ENCODE measurements around the gene PTGDS.

- TF ChIP-seq POLR2A (IDR thresholded peaks at IDR 0.05; ENCODE audit: low read depth, low read length): no peak
- no peak for TF ChIP-seq SPI1 (IDR thresholded peaks at IDR 0.05; ENCODE audit: low read depth, low read length)
- TF ChIP-seq POLR2AphosphoS5 (IDR thresholded peaks at IDR 0.05; ENCODE audit: low read depth, low read length): no peak
- TF ChIP-seq TAF1 (IDR thresholded peaks at IDR 0.05; ENCODE audit: low read depth, low read length): no peak
- no peak for TF ChIP-seq PAX5 (IDR thresholded peaks at IDR 0.05; ENCODE audit: insufficient read depth, low read length, severe bottlenecking)
- TF ChIP-seq POU2F2 (IDR thresholded peaks at IDR 0.05; ENCODE audit: low read depth, low read length): no peak
Measured at GRCh38 chr9:137015540-137015930, 38.2 kb downstream of the PTGDS start.

Measured in GM12891 (cell line).